VCaP (cell line): ENCODE data around the gene KCNMB1.

ENCODE experiments used
- H3K27ac ChIP-seq: fragments of 450-650 bp; 2 replicates; pipeline ENCODE4 v1.5.1; 2017
- TF ChIP-seq, protein P1 (sequence below): fragments of 450-650 bp; conservative IDR thresholded peaks from 2 replicates; pipeline ENCODE4 v1.5.1; 2017; ENCODE audit warnings: mild to moderate bottlenecking, moderate library complexity

The KCNMB1 gene

DNA sequence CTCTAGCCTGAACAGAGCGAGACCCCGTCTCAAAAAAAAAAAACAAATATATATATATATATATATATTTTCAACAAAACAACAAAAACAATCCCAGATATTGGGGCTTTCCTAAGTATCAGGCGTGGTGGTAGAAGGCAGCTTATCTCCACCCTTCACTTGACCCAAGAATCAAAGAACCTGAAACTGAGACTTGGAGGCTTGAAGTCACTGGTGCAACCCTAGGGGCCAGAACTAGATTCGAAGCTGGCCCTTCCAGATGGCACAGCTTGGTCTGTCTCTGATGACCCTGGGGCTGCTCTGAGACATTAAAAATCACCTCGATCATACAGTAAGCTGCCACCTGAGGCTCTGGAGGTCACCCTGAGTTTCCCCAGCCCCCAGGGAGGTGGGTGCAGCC is 1.3 kb upstream of the KCNMB1 start:
- no peak overlapping the region for H3K27ac ChIP-seq
- TF ChIP-seq, protein P1, sequence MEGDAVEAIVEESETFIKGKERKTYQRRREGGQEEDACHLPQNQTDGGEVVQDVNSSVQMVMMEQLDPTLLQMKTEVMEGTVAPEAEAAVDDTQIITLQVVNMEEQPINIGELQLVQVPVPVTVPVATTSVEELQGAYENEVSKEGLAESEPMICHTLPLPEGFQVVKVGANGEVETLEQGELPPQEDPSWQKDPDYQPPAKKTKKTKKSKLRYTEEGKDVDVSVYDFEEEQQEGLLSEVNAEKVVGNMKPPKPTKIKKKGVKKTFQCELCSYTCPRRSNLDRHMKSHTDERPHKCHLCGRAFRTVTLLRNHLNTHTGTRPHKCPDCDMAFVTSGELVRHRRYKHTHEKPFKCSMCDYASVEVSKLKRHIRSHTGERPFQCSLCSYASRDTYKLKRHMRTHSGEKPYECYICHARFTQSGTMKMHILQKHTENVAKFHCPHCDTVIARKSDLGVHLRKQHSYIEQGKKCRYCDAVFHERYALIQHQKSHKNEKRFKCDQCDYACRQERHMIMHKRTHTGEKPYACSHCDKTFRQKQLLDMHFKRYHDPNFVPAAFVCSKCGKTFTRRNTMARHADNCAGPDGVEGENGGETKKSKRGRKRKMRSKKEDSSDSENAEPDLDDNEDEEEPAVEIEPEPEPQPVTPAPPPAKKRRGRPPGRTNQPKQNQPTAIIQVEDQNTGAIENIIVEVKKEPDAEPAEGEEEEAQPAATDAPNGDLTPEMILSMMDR: no peak

DNA sequence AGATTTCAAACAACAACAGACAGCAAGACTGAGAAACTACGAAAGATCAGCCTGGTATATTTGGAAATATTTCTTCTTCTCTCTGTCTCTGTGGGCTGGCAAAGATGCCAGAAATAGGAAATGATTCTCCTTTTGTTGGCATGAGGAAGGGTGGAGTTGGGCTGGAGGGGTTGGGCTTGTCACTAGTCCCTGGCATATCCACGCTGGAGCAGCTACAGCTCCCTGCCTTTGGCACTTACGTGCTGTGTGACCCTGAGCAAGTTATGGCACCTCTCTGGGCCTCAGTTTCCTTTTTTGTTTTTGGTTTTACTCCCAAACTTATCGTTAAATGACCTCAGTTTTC is 354 bp upstream of the KCNMB1 start:
- TF ChIP-seq, protein P1: no peak
- H3K27ac ChIP-seq: no peak overlapping the region

DNA sequence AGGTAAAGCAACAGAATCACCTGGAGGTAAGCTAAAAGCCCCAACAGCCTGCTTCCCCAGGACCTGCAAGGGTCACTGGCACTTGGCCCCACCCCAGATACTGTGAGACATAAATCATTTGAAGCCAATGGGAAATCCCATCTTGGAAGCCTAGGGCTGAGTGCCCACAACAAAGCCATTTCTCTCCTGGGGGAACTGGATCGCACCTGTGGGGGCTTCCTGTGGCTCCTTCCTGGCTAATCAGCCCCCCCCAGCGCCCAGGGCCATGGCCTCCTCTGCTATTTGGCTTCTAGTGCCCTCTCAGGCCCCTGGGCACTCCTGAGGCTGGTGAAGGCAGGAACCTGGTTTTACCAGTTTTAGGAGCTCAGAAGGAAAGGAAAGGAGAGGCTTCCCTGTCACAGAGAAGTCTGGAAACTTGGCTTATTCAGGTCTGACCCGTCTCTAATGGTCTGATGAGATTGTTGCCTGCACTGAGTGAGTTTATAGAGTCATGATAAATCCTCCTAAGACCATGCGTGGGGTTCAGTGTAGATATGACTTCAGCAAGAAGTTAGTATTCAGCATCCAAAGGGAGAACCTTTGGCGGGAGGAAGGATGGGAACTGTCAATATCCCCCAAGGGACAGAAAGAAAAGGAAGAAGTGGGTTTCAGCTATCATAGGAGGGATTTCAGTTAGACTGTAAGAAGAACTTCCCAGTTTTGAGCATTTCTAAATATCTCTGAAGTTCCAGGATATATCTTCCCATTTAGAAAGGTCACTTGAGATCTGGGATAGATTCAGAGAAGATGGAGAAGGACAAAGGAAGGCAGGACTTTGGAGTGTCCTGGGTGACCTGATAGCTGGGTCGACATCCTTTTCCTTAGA is 1.2 kb downstream of the KCNMB1 start:
- peak overlapping the region; percentile 27; the same call in 1 of the 2 replicates for H3K27ac ChIP-seq
- TF ChIP-seq, protein P1: no peak

DNA sequence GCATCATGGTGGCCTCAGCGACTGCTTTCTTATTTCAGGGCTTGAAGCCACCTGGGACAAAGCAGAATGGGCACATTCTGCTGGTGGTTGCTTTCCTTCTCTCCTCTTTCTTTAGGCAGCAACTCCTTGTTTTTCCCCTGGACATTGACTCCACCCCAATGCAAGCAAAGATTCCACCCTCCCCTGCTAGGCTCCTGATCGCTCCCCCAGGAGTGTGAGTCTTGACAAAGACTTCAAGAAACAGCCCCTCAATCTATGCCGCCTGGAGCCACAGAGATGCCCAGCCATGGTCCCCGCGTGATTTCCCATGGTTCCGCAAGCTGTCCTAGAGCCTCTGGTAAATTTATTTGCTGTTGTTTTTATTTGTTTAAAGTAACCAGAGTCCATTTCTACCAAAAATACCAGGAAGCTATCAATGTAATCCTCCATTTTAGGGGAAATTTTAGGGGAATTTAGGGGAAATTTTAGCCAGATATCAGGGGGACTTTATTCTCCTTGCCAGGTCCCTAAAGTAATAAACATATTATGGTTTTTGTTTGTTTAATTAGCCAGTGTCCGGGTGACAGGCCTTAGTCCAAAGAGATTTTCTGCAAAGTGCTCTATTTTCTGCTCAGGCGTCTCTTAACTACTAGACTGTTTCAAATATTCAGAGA is 2.3 kb downstream of the KCNMB1 start:
- TF ChIP-seq, protein P1: no peak
- H3K27ac ChIP-seq: no peak overlapping the region

DNA sequence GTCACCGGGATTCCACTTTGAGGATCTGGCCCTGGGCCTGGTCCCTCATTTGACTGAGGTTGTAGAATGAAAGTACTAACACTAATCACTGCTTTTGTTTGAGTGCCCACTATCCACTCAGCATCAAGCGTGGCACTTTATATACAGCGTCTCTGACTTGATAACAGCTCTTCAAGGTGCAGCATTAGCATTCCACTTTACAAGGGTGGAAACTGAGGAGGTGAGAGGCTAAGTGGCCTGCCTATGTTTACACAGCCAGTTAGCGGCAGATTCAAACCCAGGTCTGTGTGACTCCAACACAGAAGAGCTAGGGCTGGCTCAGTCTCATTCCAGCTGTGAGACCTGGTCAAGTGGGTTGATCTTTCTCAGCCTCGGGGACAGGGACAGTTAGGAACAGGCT is 5.9 kb downstream of the KCNMB1 start:
- TF ChIP-seq, protein P1: no peak
- H3K27ac ChIP-seq: no peak overlapping the region

DNA sequence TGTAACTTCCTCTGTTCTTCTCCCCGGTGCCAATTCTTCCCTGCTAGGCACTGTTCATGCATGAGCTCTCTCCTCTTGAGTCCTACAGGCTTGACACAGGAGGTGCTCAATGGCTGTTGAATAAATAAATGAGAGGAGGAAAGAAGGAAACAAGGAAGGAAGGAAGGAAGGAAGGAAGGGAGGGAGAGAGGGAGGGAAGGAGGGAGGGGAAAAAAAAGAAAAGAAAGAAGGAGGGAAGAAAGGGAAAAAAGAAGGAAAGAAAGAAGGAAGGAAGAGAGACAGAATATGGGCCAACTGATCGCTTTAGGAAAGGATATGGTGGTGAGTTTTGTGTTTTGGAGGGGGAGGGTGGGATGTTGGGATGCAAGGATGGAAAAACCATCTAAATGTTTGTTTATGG is 6.4 kb downstream of the KCNMB1 start:
- H3K27ac ChIP-seq: no peak overlapping the region
- TF ChIP-seq, protein P1: no peak

DNA sequence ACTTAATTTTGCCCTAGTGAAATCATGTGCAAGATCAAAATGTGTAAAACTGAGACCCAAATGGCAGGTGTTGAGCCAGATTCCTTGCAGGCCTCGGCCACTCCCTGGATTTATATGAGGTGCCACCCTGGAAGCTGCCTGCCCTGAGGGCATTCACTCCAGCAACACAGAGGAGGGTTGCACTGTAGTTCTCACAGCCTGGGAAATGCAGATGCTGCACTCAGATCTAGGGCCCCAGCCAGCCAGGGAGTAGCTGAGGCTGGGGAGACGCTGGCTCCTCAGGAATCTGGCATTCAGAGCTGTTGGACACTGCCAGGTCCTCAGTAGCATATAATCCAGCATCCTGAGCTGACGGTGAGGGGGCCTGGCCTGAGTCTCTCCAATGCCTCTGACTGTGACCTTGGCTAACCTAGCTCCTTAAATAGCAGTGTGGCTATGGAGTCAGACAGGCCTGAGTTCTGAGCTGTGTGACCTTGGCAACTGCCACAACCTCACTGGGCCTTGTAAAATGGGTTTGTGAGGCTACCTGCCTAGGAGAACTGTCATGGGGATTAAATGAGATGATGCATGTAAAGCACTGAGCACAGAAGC is 8.7 kb downstream of the KCNMB1 start:
- no peak overlapping the region for H3K27ac ChIP-seq
- TF ChIP-seq, protein P1: no peak
